K562 (cell line): ENCODE measurements around the gene SELENOI. TPM values are rescaled to one million over a fixed set of nuclear protein-coding genes. Genes with fewer than 3 reads are reported as not detected.
A peak's percentile ranks its signal among the peaks of the same experiment; 100 is the strongest.

ENCODE experiments used
- CREBBP ChIP-seq: IDR thresholded peaks from one replicate; pipeline ENCODE4 v1.6.1; 2012; ENCODE audit warnings: low read depth, mild to moderate bottlenecking, control low read depth, inconsistent platforms, low read length
- DPF2 ChIP-seq: fragments of 450-650 bp; IDR thresholded peaks from 2 replicates; pipeline ENCODE4 v1.6.1; 2016
- FOXA1 ChIP-seq: fragments of 450-650 bp; IDR thresholded peaks from 2 replicates; pipeline ENCODE4 v1.6.1; 2016; ENCODE audit warnings: mild to moderate bottlenecking, borderline replicate concordance
- JUND ChIP-seq, 2 experiments: IDR thresholded peaks; 2 replicates in 1 of 2; 3 replicates in 1 of 2; pipeline ENCODE4 v1.6.1; 2011; ENCODE audit warnings: borderline replicate concordance in 2 of 2, low read depth in 2 of 2, low read length in 2 of 2, improper control_type of control experiment in 1 of 2, missing biosample characterization in 1 of 2, missing genetic modification characterization in 1 of 2, missing genetic modification reagents in 1 of 2
- MAFG ChIP-seq: fragments of 450-650 bp; conservative IDR thresholded peaks from 2 replicates; pipeline ENCODE4 v1.6.1; 2016; ENCODE audit warnings: missing genetic modification characterization, missing compliant biosample characterization
- MTA3 ChIP-seq: fragments of 450-650 bp; formaldehyde crosslinking; IDR thresholded peaks from 2 replicates; pipeline ENCODE4 v1.6.1; 2017; ENCODE audit warnings: mild to moderate bottlenecking, borderline replicate concordance
- NFE2 ChIP-seq: IDR thresholded peaks from 2 replicates; pipeline ENCODE4 v1.6.1; 2014; ENCODE audit warnings: antibody characterized with exemption, low read depth
- PRMT5 ChIP-seq: sonication (generic); formaldehyde crosslinking; IDR thresholded peaks from 2 replicates; pipeline ENCODE4 v1.5.0; 2020; ENCODE audit warnings: missing genetic modification reagents
- TEAD4 ChIP-seq, 2 experiments: sonication (generic) in 1 of 2; formaldehyde crosslinking in 1 of 2; IDR thresholded peaks; 2 replicates each; pipeline versions ENCODE4 v1.6.1 to v1.8.0; 2012 to 2022; ENCODE audit warnings: borderline replicate concordance in 1 of 2, inconsistent platforms in 1 of 2, low read length in 1 of 2, mild to moderate bottlenecking in 1 of 2, missing genetic modification reagents in 1 of 2
- ZNF584 ChIP-seq: fragments of 200-800 bp; sonication (Bioruptor generic); IDR thresholded peaks from 2 replicates; pipeline ENCODE4 v1.6.1; 2016; ENCODE audit warnings: low read depth, mild to moderate bottlenecking, missing genetic modification characterization, missing compliant biosample characterization
- polyA plus RNA-seq, 8 experiments: library from polyadenylated mRNA; depleted of rRNA in 4 of 8; stranded (reverse) in 5 of 8; unstranded in 3 of 8; fragments of >200 nt; fragmentation: Nextera tagmentation in 2 of 8; fragmentation: Illumina TruSeq in 1 of 8; extraction: Ambion mirVana in 2 of 8; extraction: Trizol in 1 of 8; gene quantifications; 2 replicates each; pipeline versions ENCODE4 v1.2.1 to v1.2.3, GENCODE V29; 2011 to 2014; ENCODE audit warnings: inconsistent platforms in 1 of 8, missing spikeins in 1 of 8
- total RNA-seq, 7 experiments: library from RNA; depleted of rRNA in 6 of 7; stranded (reverse); fragments of >200 nt in 6 of 7; fragmentation: Illumina TruSeq in 2 of 7; extraction: Trizol in 2 of 7; gene quantifications; 2 replicates each; pipeline versions ENCODE4 v1.2.1 to v1.2.3, GENCODE V29; 2011 to 2021; ENCODE audit warnings: low replicate concordance in 1 of 7
- TF ChIP-seq, protein P1 (sequence below), 2 experiments: fragments of 450-650 bp; formaldehyde crosslinking in 1 of 2; IDR thresholded peaks; 2 replicates each; pipeline versions ENCODE4 v1.4.0 to v1.6.1; 2014 to 2020; ENCODE audit warnings: mild to moderate bottlenecking in 2 of 2, borderline replicate concordance in 1 of 2, low read depth in 1 of 2
- TF ChIP-seq, protein P2 (sequence below): sonication (generic); formaldehyde crosslinking; IDR thresholded peaks from 2 replicates; pipeline ENCODE4 v1.8.0; 2022; ENCODE audit warnings: mild to moderate bottlenecking, missing genetic modification reagents
- TF ChIP-seq, protein P3 (sequence below): fragments of 250-450 bp; sonication (Bioruptor Pico); IDR thresholded peaks from 2 replicates; pipeline ENCODE4 v1.8.0; 2021; ENCODE audit warnings: mild to moderate bottlenecking, moderate library complexity
- TF ChIP-seq, protein P4 (sequence below): fragments of 250-450 bp; sonication (Bioruptor Pico); IDR thresholded peaks from 2 replicates; pipeline ENCODE4 v1.5.0; 2020; ENCODE audit warnings: mild to moderate bottlenecking

SELENOI gene
- total and polyA plus RNA-seq, 9 of the 15 experiments (the other 6 are each of a cell fraction or from before 2014, with no cell fraction given) = 9.6 to 46.9 (median 24.4) TPM

DNA sequence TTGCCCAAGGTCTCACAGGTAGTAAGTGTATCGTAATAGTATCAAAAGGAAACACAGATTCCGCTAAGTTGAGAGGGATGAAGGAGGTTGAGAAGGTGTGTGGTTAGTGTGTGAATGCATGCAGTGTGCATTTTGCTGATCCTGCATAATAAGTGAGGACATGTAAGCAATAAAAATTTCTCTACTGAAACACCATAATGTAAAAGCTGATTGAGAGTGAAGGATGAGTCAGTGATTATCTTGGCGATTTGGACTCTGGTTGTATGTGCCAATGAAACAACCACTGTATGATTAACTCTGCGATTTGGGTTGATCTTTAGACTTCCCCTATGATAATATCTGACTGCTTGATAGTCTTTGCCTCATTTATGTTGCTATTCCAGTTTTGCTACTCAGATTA is 17.4 kb downstream of the SELENOI start (continued):
- TF ChIP-seq, protein P1, sequence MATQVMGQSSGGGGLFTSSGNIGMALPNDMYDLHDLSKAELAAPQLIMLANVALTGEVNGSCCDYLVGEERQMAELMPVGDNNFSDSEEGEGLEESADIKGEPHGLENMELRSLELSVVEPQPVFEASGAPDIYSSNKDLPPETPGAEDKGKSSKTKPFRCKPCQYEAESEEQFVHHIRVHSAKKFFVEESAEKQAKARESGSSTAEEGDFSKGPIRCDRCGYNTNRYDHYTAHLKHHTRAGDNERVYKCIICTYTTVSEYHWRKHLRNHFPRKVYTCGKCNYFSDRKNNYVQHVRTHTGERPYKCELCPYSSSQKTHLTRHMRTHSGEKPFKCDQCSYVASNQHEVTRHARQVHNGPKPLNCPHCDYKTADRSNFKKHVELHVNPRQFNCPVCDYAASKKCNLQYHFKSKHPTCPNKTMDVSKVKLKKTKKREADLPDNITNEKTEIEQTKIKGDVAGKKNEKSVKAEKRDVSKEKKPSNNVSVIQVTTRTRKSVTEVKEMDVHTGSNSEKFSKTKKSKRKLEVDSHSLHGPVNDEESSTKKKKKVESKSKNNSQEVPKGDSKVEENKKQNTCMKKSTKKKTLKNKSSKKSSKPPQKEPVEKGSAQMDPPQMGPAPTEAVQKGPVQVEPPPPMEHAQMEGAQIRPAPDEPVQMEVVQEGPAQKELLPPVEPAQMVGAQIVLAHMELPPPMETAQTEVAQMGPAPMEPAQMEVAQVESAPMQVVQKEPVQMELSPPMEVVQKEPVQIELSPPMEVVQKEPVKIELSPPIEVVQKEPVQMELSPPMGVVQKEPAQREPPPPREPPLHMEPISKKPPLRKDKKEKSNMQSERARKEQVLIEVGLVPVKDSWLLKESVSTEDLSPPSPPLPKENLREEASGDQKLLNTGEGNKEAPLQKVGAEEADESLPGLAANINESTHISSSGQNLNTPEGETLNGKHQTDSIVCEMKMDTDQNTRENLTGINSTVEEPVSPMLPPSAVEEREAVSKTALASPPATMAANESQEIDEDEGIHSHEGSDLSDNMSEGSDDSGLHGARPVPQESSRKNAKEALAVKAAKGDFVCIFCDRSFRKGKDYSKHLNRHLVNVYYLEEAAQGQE (IDR thresholded peaks at IDR 0.05; ENCODE audit: borderline replicate concordance) = no peak
- TF ChIP-seq, protein P1 (CRISPR knock-in tag; IDR thresholded peaks at IDR 0.05; ENCODE audit: low read depth) = no peak
- peak; percentile 14; the same call in 1 of the 2 replicates for TF ChIP-seq TEAD4 (IDR thresholded peaks at IDR 0.05; ENCODE audit: low read length)
- no peak for TF ChIP-seq TEAD4 (CRISPR knock-in tag; IDR thresholded peaks at IDR 0.05; ENCODE audit: borderline replicate concordance)
- TF ChIP-seq, protein P2, sequence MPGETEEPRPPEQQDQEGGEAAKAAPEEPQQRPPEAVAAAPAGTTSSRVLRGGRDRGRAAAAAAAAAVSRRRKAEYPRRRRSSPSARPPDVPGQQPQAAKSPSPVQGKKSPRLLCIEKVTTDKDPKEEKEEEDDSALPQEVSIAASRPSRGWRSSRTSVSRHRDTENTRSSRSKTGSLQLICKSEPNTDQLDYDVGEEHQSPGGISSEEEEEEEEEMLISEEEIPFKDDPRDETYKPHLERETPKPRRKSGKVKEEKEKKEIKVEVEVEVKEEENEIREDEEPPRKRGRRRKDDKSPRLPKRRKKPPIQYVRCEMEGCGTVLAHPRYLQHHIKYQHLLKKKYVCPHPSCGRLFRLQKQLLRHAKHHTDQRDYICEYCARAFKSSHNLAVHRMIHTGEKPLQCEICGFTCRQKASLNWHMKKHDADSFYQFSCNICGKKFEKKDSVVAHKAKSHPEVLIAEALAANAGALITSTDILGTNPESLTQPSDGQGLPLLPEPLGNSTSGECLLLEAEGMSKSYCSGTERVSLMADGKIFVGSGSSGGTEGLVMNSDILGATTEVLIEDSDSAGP (CRISPR knock-in tag) = no peak
- TF ChIP-seq CREBBP = no peak
- TF ChIP-seq ZNF584 (CRISPR knock-in tag) = no peak
- peak; percentile 69; the same call in 1 of the 2 replicates for TF ChIP-seq JUND (IDR thresholded peaks at IDR 0.05; ENCODE audit: borderline replicate concordance, low read depth, low read length)
- no peak; the same call in 2 of the 3 replicates for TF ChIP-seq JUND (tag; IDR thresholded peaks at IDR 0.05; ENCODE audit: borderline replicate concordance, low read depth, low read length)
- TF ChIP-seq, protein P3, sequence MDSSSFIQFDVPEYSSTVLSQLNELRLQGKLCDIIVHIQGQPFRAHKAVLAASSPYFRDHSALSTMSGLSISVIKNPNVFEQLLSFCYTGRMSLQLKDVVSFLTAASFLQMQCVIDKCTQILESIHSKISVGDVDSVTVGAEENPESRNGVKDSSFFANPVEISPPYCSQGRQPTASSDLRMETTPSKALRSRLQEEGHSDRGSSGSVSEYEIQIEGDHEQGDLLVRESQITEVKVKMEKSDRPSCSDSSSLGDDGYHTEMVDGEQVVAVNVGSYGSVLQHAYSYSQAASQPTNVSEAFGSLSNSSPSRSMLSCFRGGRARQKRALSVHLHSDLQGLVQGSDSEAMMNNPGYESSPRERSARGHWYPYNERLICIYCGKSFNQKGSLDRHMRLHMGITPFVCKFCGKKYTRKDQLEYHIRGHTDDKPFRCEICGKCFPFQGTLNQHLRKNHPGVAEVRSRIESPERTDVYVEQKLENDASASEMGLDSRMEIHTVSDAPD (CRISPR knock-in tag) = no peak
- 0 out of 2 replicates have a peak, but pooled peaks have one; percentile 39 for TF ChIP-seq DPF2
- no peak for TF ChIP-seq FOXA1
- peak; percentile 96 for TF ChIP-seq MAFG
- TF ChIP-seq, protein P4, sequence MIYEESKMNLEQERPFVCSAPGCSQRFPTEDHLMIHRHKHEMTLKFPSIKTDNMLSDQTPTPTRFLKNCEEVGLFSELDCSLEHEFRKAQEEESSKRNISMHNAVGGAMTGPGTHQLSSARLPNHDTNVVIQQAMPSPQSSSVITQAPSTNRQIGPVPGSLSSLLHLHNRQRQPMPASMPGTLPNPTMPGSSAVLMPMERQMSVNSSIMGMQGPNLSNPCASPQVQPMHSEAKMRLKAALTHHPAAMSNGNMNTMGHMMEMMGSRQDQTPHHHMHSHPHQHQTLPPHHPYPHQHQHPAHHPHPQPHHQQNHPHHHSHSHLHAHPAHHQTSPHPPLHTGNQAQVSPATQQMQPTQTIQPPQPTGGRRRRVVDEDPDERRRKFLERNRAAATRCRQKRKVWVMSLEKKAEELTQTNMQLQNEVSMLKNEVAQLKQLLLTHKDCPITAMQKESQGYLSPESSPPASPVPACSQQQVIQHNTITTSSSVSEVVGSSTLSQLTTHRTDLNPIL (CRISPR knock-in tag) = no peak
- no peak for TF ChIP-seq PRMT5 (CRISPR knock-in tag)
- TF ChIP-seq MTA3 = no peak
- peak; percentile 39; the same call in 1 of the 2 replicates for TF ChIP-seq NFE2
